A549 (cell line): ENCODE measurements around the gene HLTF. TPM values are rescaled to one million over a fixed set of nuclear protein-coding genes. Genes with fewer than 3 reads are reported as not detected.

Experiments used
- ATAC-seq, 2 experiments: fragments of 200-7000 bp in 1 of 2; fragments of >200 bp in 1 of 2; cut with Nextera tagmentation in 1 of 2; cut with Tn5 transposase in 1 of 2; 3 replicates each; pipeline versions ENCODE4 v1.8.0 to v1.9.1; 2018 to 2020; ENCODE audit warnings: mild to moderate bottlenecking in 1 of 2, moderate library complexity in 1 of 2
- CTCF ChIA-PET: fragments of 300-600 bp; sonication (Branson Sonifier 250); formaldehyde crosslinking; extraction: SDS; loops from one replicate; lab custom pipeline; 2021; ENCODE audit warnings: antibody characterized with exemption, inconsistent platforms; lab: Yijun Ruan, JAX
- POLR2A ChIA-PET: fragments of 350-600 bp; formaldehyde crosslinking; extraction: SDS; loops from one replicate; lab custom pipeline; 2021; ENCODE audit warnings: antibody characterized with exemption, inconsistent platforms; lab: Yijun Ruan, JAX
- DNase-seq, 2 experiments: peaks; one replicate each; pipeline versions ENCODE4 v3.0.0 to v3.0.0-alpha.2; 2011 to 2016; ENCODE audit warnings: low read depth in 1 of 2, low spot score in 1 of 2
- FAIRE-seq: peaks from 2 replicates; lab custom pipeline; 2011; peaks lifted over from hg19 to GRCh38; lab: Jason Lieb, UNC
- H3K27ac ChIP-seq, 2 experiments: fragments of >200 bp; sonication (Bioruptor Twin); formaldehyde crosslinking; 3 replicates each; pipeline ENCODE4 v1.5.1; 2016 to 2017
- H3K4me1 ChIP-seq: fragments of >200 bp; sonication (Bioruptor Twin); formaldehyde crosslinking; 3 replicates; pipeline ENCODE4 v1.6.1; 2016
- H3K4me2 ChIP-seq: fragments of >200 bp; sonication (Bioruptor Twin); formaldehyde crosslinking; 3 replicates; pipeline ENCODE4 v1.6.1; 2016
- H3K4me3 ChIP-seq: fragments of >200 bp; sonication (Bioruptor Twin); formaldehyde crosslinking; 3 replicates; pipeline ENCODE4 v1.5.1; 2016
- H3K9me3 ChIP-seq: fragments of >200 bp; sonication (Bioruptor Twin); formaldehyde crosslinking; 3 replicates; pipeline ENCODE4 v1.6.1; 2016
- CBX8 ChIP-seq: fragments of 200-600 bp; sonication (generic); IDR thresholded peaks from 2 replicates; pipeline ENCODE4 v1.6.1; 2016
- CEBPB ChIP-seq, 2 experiments: fragments of >200 bp in 1 of 2; sonication (Bioruptor Twin) in 1 of 2; formaldehyde crosslinking in 1 of 2; IDR thresholded peaks; 2 replicates each; pipeline ENCODE4 v1.6.1; 2012 to 2016
- CHD2 ChIP-seq: fragments of 150-350 bp; IDR thresholded peaks from 2 replicates; pipeline ENCODE4 v1.6.1; 2014; ENCODE audit warnings: low read length; ENCODE audit not compliant: partially characterized antibody
- CHD4 ChIP-seq: fragments of 200-600 bp; sonication (generic); IDR thresholded peaks from 2 replicates; pipeline ENCODE4 v1.6.1; 2016; ENCODE audit warnings: antibody characterized with exemption, mild to moderate bottlenecking, borderline replicate concordance
- E2F6 ChIP-seq: IDR thresholded peaks from 2 replicates; pipeline ENCODE4 v1.6.1; 2012; ENCODE audit warnings: low read depth, borderline replicate concordance
- EHF ChIP-seq: fragments of 250-450 bp; sonication (Bioruptor Pico); IDR thresholded peaks from 2 replicates; pipeline ENCODE4 v1.5.0; 2020; ENCODE audit warnings: mild to moderate bottlenecking
- ELK1 ChIP-seq: fragments of 150-350 bp; IDR thresholded peaks from 2 replicates; pipeline ENCODE4 v1.6.1; 2014; ENCODE audit warnings: low read depth, mild to moderate bottlenecking, low read length
- FOSB ChIP-seq: fragments of 250-450 bp; sonication (Bioruptor Pico); IDR thresholded peaks from 2 replicates; pipeline ENCODE4 v1.5.0; 2020; ENCODE audit warnings: mild to moderate bottlenecking, moderate library complexity
- FOXS1 ChIP-seq: fragments of 250-450 bp; sonication (Bioruptor Pico); IDR thresholded peaks from 2 replicates; pipeline ENCODE4 v1.5.0; 2020; ENCODE audit warnings: mild to moderate bottlenecking, moderate library complexity
- GATA3 ChIP-seq: IDR thresholded peaks from 2 replicates; pipeline ENCODE4 v1.6.1; 2012; ENCODE audit warnings: borderline replicate concordance
- HEYL ChIP-seq: fragments of 250-450 bp; sonication (Bioruptor Pico); IDR thresholded peaks from 2 replicates; pipeline ENCODE4 v1.8.0; 2021; ENCODE audit warnings: mild to moderate bottlenecking, moderate library complexity
- HOXA7 ChIP-seq: fragments of 250-450 bp; sonication (Bioruptor Pico); IDR thresholded peaks from 2 replicates; pipeline ENCODE4 v1.5.0; 2020; ENCODE audit warnings: mild to moderate bottlenecking, moderate library complexity
- HOXB13 ChIP-seq: fragments of 250-450 bp; sonication (Bioruptor Pico); IDR thresholded peaks from 2 replicates; pipeline ENCODE4 v1.5.0; 2020; ENCODE audit warnings: low read depth, mild to moderate bottlenecking, moderate library complexity
- KDM1A ChIP-seq: fragments of 200-600 bp; sonication (generic); IDR thresholded peaks from 2 replicates; pipeline ENCODE4 v1.6.1; 2016; ENCODE audit warnings: low read depth, mild to moderate bottlenecking
- KDM5A ChIP-seq: fragments of 200-600 bp; sonication (generic); IDR thresholded peaks from 2 replicates; pipeline ENCODE4 v1.6.1; 2016; ENCODE audit warnings: antibody characterized with exemption, mild to moderate bottlenecking
- MAX ChIP-seq: IDR thresholded peaks from 2 replicates; pipeline ENCODE4 v1.6.1; 2012
- MAZ ChIP-seq: fragments of 150-350 bp; IDR thresholded peaks from 2 replicates; pipeline ENCODE4 v1.6.1; 2014; ENCODE audit warnings: antibody characterized with exemption, low read depth, low read length, borderline replicate concordance
- NR3C1 ChIP-seq: fragments of >200 bp; sonication (Bioruptor Twin); formaldehyde crosslinking; IDR thresholded peaks from 3 replicates; pipeline ENCODE4 v1.6.1; 2017
- PHF8 ChIP-seq: fragments of 200-600 bp; sonication (generic); IDR thresholded peaks from 2 replicates; pipeline ENCODE4 v1.6.1; 2016; ENCODE audit warnings: low read depth, mild to moderate bottlenecking, antibody characterized with exemption, moderate library complexity, borderline replicate concordance
- POLR2AphosphoS2 ChIP-seq: conservative IDR thresholded peaks from 2 replicates; pipeline ENCODE4 v1.6.1; 2012; ENCODE audit warnings: low read length, improper control_type of control experiment, inconsistent platforms
- RCOR1 ChIP-seq: fragments of 150-350 bp; IDR thresholded peaks from 2 replicates; pipeline ENCODE4 v1.6.1; 2014; ENCODE audit warnings: antibody characterized with exemption, low read length, low read depth
- RNF2 ChIP-seq: fragments of 200-600 bp; sonication (generic); IDR thresholded peaks from 2 replicates; pipeline ENCODE4 v1.6.1; 2016; ENCODE audit warnings: low read depth, mild to moderate bottlenecking, antibody characterized with exemption, moderate library complexity, borderline replicate concordance
- SREBF2 ChIP-seq: fragments of 450-650 bp; IDR thresholded peaks from 2 replicates; pipeline ENCODE4 v1.6.1; 2014; ENCODE audit warnings: mild to moderate bottlenecking, moderate library complexity
- USF2 ChIP-seq: fragments of 450-650 bp; IDR thresholded peaks from 2 replicates; pipeline ENCODE4 v1.6.1; 2014; ENCODE audit warnings: antibody characterized with exemption
- ZC3H11A ChIP-seq: fragments of 450-650 bp; IDR thresholded peaks from 2 replicates; pipeline ENCODE4 v1.6.1; 2014; ENCODE audit warnings: antibody characterized with exemption, mild to moderate bottlenecking
- ZNF302 ChIP-seq: fragments of 250-450 bp; sonication (Bioruptor Pico); IDR thresholded peaks from 2 replicates; pipeline ENCODE4 v1.9.0; 2021; ENCODE audit warnings: inconsistent platforms, mild to moderate bottlenecking, moderate library complexity
- WGBS: methylation state at CpG from one replicate; pipeline ENCODE4 v1.1.6; 2017; ENCODE audit errors: missing lambda C conversion rate; 5-methylcytosine and 5-hydroxymethylcytosine counted together
- polyA plus RNA-seq, 4 experiments: library from polyadenylated mRNA; depleted of rRNA in 3 of 4; stranded (reverse); fragments of >200 nt; fragmentation: RNase III in 1 of 4; extraction: RNeasy Plus Mini Kit Qiagen cat#74134 plus additional on column Dnase treatment in 1 of 4; gene quantifications; 2 replicates in 3 of 4; 3 replicates in 1 of 4; pipeline ENCODE4 v1.2.3, GENCODE V29; 2011 to 2017

The HLTF gene
- polyA plus RNA-seq, 2 of the 4 experiments (the other 2 are of a cell fraction): 26.7 to 61.6 TPM

- no peak for FAIRE-seq
- Histone ChIP-seq H3K27ac (no peak overlapping the region), H3K4me1 (no peaks in the 10 kb centered on the region), H3K4me2 (no peak overlapping the region), H3K4me3 (no peak overlapping the region), H3K9me3 (peaks cover 13% of the 10 kb centered on the region)
- 93% methylated on average over 4 of the region's 4 CpGs for WGBS
- no peak for TF ChIP-seq GATA3
- TF ChIP-seq KDM1A: no peak
- TF ChIP-seq ELK1: no peak
- TF ChIP-seq MAX: no peak
- TF ChIP-seq PHF8: no peak
- TF ChIP-seq CBX8: no peak
- DNase-seq: no peak
- CTCF ChIA-PET: interaction anchor here (0.9 kb wide), 1 partner anchor 19 kb away, joined by 3 read pairs; no protein-coding TSS in a partner anchor
- no peak for ATAC-seq
- POLR2A ChIA-PET: no interaction called here
Observed at GRCh38 chr3:149026718-149027117, 59.6 kb downstream of the HLTF start.

GRCh38 chr3:149023951-149024350 is 62.4 kb downstream of the HLTF start:
- 83% methylated on average over 3 of the region's 3 CpGs for WGBS
- no peak overlapping the region for H3K27ac ChIP-seq
- CTCF ChIA-PET: no interaction called here
- H3K4me2 ChIP-seq: no peak overlapping the region
- peaks cover 13% of the 10 kb centered on the region for H3K9me3 ChIP-seq
- ATAC-seq: no peak
- no peak for FAIRE-seq
- no peaks in the 10 kb centered on the region for H3K4me1 ChIP-seq
- DNase-seq: no peak
- TF ChIP-seq EHF (CRISPR knock-in tag) (no peak), RNF2 (no peak), ZC3H11A (no peak), KDM5A (no peak), FOSB (CRISPR knock-in tag) (no peak), CEBPB (IDR thresholded peaks at IDR 0.05) (no peak), HOXB13 (CRISPR knock-in tag) (no peak), CHD2 (no peak), HOXA7 (CRISPR knock-in tag) (no peak)
- TF ChIP-seq, all 56 proteins: peak for 0
- POLR2A ChIA-PET: no interaction called here
- H3K4me3 ChIP-seq: no peak overlapping the region

- CTCF ChIA-PET: interaction anchor here (0.6 to 1.1 kb wide), 2 partner anchors 112 to 251 kb away, joined by 3 read pairs; no protein-coding TSS in a partner anchor
- FAIRE-seq: no peak
- Histone ChIP-seq H3K4me2 (no peak overlapping the region), H3K27ac (no peak overlapping the region), H3K9me3 (peaks cover 13% of the 10 kb centered on the region), H3K4me1 (no peaks in the 10 kb centered on the region), H3K4me3 (no peak overlapping the region)
- ATAC-seq: no peak
- DNase-seq: no peak
- POLR2A ChIA-PET: no interaction called here
- TF ChIP-seq HEYL (CRISPR knock-in tag) (no peak), CBX8 (no peak), EHF (CRISPR knock-in tag) (no peak), POLR2AphosphoS2 (no peak), ZNF302 (CRISPR knock-in tag) (no peak), ZC3H11A (no peak), NR3C1 (no peak), CHD2 (no peak), FOXS1 (CRISPR knock-in tag) (no peak), SREBF2 (no peak), E2F6 (no peak), RCOR1 (no peak), MAZ (no peak), CHD4 (no peak), USF2 (no peak)
- 35% methylated on average over 1 of the region's 1 CpG for WGBS
Observed at GRCh38 chr3:149021830-149022229, 64.5 kb downstream of the HLTF start.
